Thyroid gland (tissue), 4 donors: ENCODE data around the gene LCN10. TPM values are rescaled to one million over a fixed set of nuclear protein-coding genes. Genes with fewer than 3 reads are reported as not detected.
"Not testable (repeated sequence)": the region's sequence is repeated elsewhere in the genome, so short reads cannot be mapped to it uniquely, and the experiment has no call there.

Experiments
- DNase-seq, 2 donors: peaks; one replicate each; pipeline ENCODE4 v3.0.0-alpha.2; 2019
- H3K27ac ChIP-seq, 3 donors: fragments of 200-600 bp; sonication (generic); 1 replicate in 2 of 3; 2 replicates in 1 of 3; pipeline ENCODE4 v1.5.1; 2016 to 2019; ENCODE audit warnings: mild to moderate bottlenecking in 1 of 3, moderate library complexity in 1 of 3
- H3K27me3 ChIP-seq: fragments of 200-600 bp; sonication (generic); one replicate; pipeline ENCODE4 v1.5.1; 2019
- H3K36me3 ChIP-seq, 2 donors: fragments of 200-600 bp; sonication (generic); one replicate each; pipeline ENCODE4 v1.5.1; 2016 to 2019
- H3K4me1 ChIP-seq, 2 donors: fragments of 200-600 bp; sonication (generic); one replicate each; pipeline ENCODE4 v1.5.1; 2017 to 2019
- H3K4me3 ChIP-seq, 3 donors: fragments of 200-600 bp; sonication (generic); replicated peaks in 1 of 3; 1 replicate in 2 of 3; 2 replicates in 1 of 3; pipeline ENCODE4 v1.5.1; 2016; ENCODE audit warnings: mild to moderate bottlenecking in 1 of 3
- H3K9me3 ChIP-seq: fragments of 200-600 bp; sonication (generic); one replicate; pipeline ENCODE4 v1.5.1; 2017
- CTCF ChIP-seq, 6 experiments: fragments of 200-600 bp in 3 of 6; fragments of 450-650 bp in 3 of 6; sonication (generic) in 3 of 6; IDR thresholded peaks; one replicate each; pipeline ENCODE4 v1.5.1; 2016 to 2019; ENCODE audit warnings: antibody characterized with exemption in 6 of 6, mild to moderate bottlenecking in 2 of 6, inconsistent platforms in 1 of 6, moderate library complexity in 1 of 6
- POLR2A ChIP-seq, 2 donors: fragments of 450-650 bp; IDR thresholded peaks; one replicate each; pipeline ENCODE4 v1.6.1; 2017; ENCODE audit warnings: antibody characterized with exemption in 2 of 2, mild to moderate bottlenecking in 2 of 2, moderate library complexity in 1 of 2
- WGBS, 2 donors: methylation state at CpG; one replicate each; pipeline ENCODE4 v1.1.5; 2017; 5-methylcytosine and 5-hydroxymethylcytosine counted together
- intact Hi-C: fragments of 100-400 bp; cut with DNase I; formaldehyde crosslinking; loops from one replicate; pipeline ENCODE4 v1.15.1; 2023
- total RNA-seq, 4 donors: library from RNA; depleted of rRNA; stranded (reverse); fragments of >200 nt; gene quantifications; one replicate each; pipeline ENCODE4 v1.2.3, GENCODE V29; 2016

The LCN10 gene
- 10 to 100 TPM in 1 of 4 donors, 1 to 10 TPM in 3; 5.8 to 10.1 (median 7.1) TPM for total RNA-seq

- H3K4me1 ChIP-seq: peaks cover 24 to 31% of the 10 kb centered on the region in 2 donors
- peak within 1 kb of the TSS in 1 of 3 donors; percentile 0 for H3K4me3 ChIP-seq
- H3K27ac ChIP-seq: peak within 1 kb of the TSS; percentile 21 to 45 (median 39)
- no peaks in the 10 kb centered on the region for H3K27me3 ChIP-seq
- 28% methylated on average over 11 of the region's 25 CpGs; no CpG with 5 or more reads in 1 of the 2 donors for WGBS, 2 donors
- H3K36me3 ChIP-seq: no peaks in the 10 kb centered on the region
- H3K9me3 ChIP-seq: no peaks in the 10 kb centered on the region
- intact Hi-C loops: no loop called here
- TF ChIP-seq POLR2A (IDR thresholded peaks at IDR 0.05) (peak in 1 of 2 donors; percentile 27), CTCF (IDR thresholded peaks at IDR 0.05) (peak; percentile 25 to 52 (median 44))
- peak; percentile 81 to 91 for DNase-seq
Measured at GRCh38 chr9:136742591-136743391, at the start of gene LCN10. TSS of gene LCN10 (minus strand) at chr9:136742940. CDS start at chr9:136742903, 37 bp downstream.

GRCh38 chr9:136791516-136792276 lies 49.0 kb upstream of the LCN10 start:
- H3K27ac ChIP-seq: peak overlapping the region; percentile 86 to 90 (median 87)
- H3K36me3 ChIP-seq: no peaks in the 10 kb centered on the region
- peaks cover 13 to 27% of the 10 kb centered on the region in 2 donors for H3K4me1 ChIP-seq
- TF ChIP-seq CTCF (IDR thresholded peaks at IDR 0.05) (peak; percentile 90 to 96 (median 94)), POLR2A (IDR thresholded peaks at IDR 0.05) (no peak)
- H3K27me3 ChIP-seq: no peaks in the 10 kb centered on the region
- DNase-seq: peak; percentile 80 to 81
- intact Hi-C loops: no loop called here
- 8 to 16% methylated on average over 5 to 6 of the region's 29 CpGs for WGBS, 2 donors
- H3K4me3 ChIP-seq: peak overlapping the region in 2 of 3 donors; percentile 57
- H3K9me3 ChIP-seq: no peaks in the 10 kb centered on the region

- Histone ChIP-seq H3K4me1 (peaks cover 13 to 25% of the 10 kb centered on the region in 2 donors), H3K27me3 (no peaks in the 10 kb centered on the region), H3K4me3 (peak within 1 kb of the TSS in 2 of 3 donors; percentile 57), H3K27ac (peak within 1 kb of the TSS; percentile 86 to 90 (median 87)), H3K36me3 (no peaks in the 10 kb centered on the region), H3K9me3 (no peaks in the 10 kb centered on the region)
- intact Hi-C loops: no loop called here
- DNase-seq: peak; percentile 100
- 0 to 7% methylated on average over 6 to 12 of the region's 70 CpGs for WGBS, 2 donors
- peak; percentile 55 to 94 for TF ChIP-seq POLR2A (IDR thresholded peaks at IDR 0.05)
- TF ChIP-seq CTCF (IDR thresholded peaks at IDR 0.05): no peak
Measured at GRCh38 chr9:136790640-136791515, 48.1 kb upstream of the LCN10 start, which contains the start of gene TMEM141. TSS of gene TMEM141 (plus strand) at chr9:136791344. CDS start at chr9:136791371, 27 bp downstream.

GRCh38 chr9:136789523-136789937 lies 46.8 kb upstream of the LCN10 start:
- WGBS, 2 donors: 80 to 84% methylated on average over 3 of the region's 3 CpGs
- no peak overlapping the region for H3K27ac ChIP-seq
- TF ChIP-seq POLR2A (IDR thresholded peaks at IDR 0.05) (no peak), CTCF (IDR thresholded peaks at IDR 0.05) (no peak)
- no peak overlapping the region for H3K4me3 ChIP-seq
- DNase-seq: no peak
- no peaks in the 10 kb centered on the region for H3K36me3 ChIP-seq
- peaks cover 13 to 31% of the 10 kb centered on the region in 2 donors for H3K4me1 ChIP-seq
- H3K27me3 ChIP-seq: no peaks in the 10 kb centered on the region
- intact Hi-C loops: loop anchor here (5.0 kb wide), 2 partner anchors 243 to 278 kb away; partner anchors contain the start of gene FUT7
- no peaks in the 10 kb centered on the region for H3K9me3 ChIP-seq

GRCh38 chr9:136788644-136789522 lies 46.1 kb upstream of the LCN10 start:
- not testable (repeated sequence) for H3K36me3 ChIP-seq, H3K27me3 ChIP-seq, H3K27ac ChIP-seq, DNase-seq, H3K9me3 ChIP-seq, H3K4me3 ChIP-seq
- WGBS, 2 donors: 83% methylated on average over 27 of the region's 27 CpGs
- H3K4me1 ChIP-seq: peaks cover 13 to 32% of the 10 kb centered on the region in 2 donors
- intact Hi-C loops: loop anchor here (5.0 kb wide), 2 partner anchors 243 to 278 kb away; partner anchors contain the start of gene FUT7
